ENCODE results near the gene CCNL2.

Gene CCNL2

GRCh38 chr1:1400576-1401456 is 1.7 kb upstream of the CCNL2 start:
- DNase-seq (ENCODE audit: low read depth), result no peak
- peak overlapping the region; percentile 93 for H3K9ac ChIP-seq (ENCODE audit: low read length)
- H3K27me3 ChIP-seq (replicated peaks; ENCODE audit: control insufficient read depth, insufficient read depth, low read length), result no peaks in the 10 kb centered on the region
- H3K36me3 ChIP-seq (ENCODE audit: control insufficient read depth, insufficient read depth, low read length, severe bottlenecking), result peaks cover 59% of the 10 kb centered on the region
- peak overlapping the region; percentile 91 for H3K4me3 ChIP-seq (ENCODE audit: low read length)
- H3K4me1 ChIP-seq (ENCODE audit: control insufficient read depth, insufficient read depth, low read length), result peaks cover 36% of the 10 kb centered on the region
- no peaks in the 10 kb centered on the region for H3K9me3 ChIP-seq (ENCODE audit: control insufficient read depth, low read length)

GRCh38 chr1:1399872-1400575 is 889 bp upstream of the CCNL2 start:
- peaks cover 29% of the 10 kb centered on the region for H3K4me1 ChIP-seq (ENCODE audit: control insufficient read depth, insufficient read depth, low read length)
- H3K27me3 ChIP-seq (replicated peaks; ENCODE audit: control insufficient read depth, insufficient read depth, low read length), result no peaks in the 10 kb centered on the region
- no peaks in the 10 kb centered on the region for H3K9me3 ChIP-seq (ENCODE audit: control insufficient read depth, low read length)
- peak; percentile 46 for DNase-seq (ENCODE audit: low read depth)
- H3K4me3 ChIP-seq (ENCODE audit: low read length), result peak overlapping the region; percentile 91
- peaks cover 60% of the 10 kb centered on the region for H3K36me3 ChIP-seq (ENCODE audit: control insufficient read depth, insufficient read depth, low read length, severe bottlenecking)
- H3K9ac ChIP-seq (ENCODE audit: low read length), result peak overlapping the region; percentile 93

DNA sequence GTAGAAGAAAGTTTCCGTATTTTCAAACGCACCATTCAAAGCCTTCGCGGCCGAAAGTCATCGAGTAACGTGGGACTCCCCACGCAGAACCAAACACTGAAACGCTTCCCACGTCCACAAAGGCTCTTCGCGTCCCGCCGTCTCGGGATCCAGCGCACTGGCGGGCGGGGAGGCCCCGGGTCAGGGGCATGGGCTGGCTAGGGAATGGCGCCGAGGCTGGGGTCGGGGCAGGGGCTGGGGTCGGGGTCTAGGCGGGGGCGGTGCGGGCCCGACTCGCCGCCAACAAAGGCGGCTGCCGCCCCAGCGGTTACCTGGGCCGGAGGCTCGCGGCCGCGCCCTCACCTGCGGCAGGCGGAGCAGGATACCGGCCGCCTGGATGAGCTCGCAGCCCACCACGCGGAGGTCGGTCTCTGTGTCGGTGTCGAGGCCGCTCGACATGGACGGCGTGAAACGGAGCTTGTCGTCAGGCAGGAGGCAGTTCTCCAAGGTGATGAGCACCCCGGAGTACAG is 403 bp downstream of the CCNL2 start:
- H3K4me1 ChIP-seq (ENCODE audit: control insufficient read depth, insufficient read depth, low read length), result peaks cover 29% of the 10 kb centered on the region
- peak overlapping the region; percentile 93 for H3K9ac ChIP-seq (ENCODE audit: low read length)
- H3K9me3 ChIP-seq (ENCODE audit: control insufficient read depth, low read length), result no peaks in the 10 kb centered on the region
- H3K36me3 ChIP-seq (ENCODE audit: control insufficient read depth, insufficient read depth, low read length, severe bottlenecking), result peaks cover 63% of the 10 kb centered on the region
- no peaks in the 10 kb centered on the region for H3K27me3 ChIP-seq (replicated peaks; ENCODE audit: control insufficient read depth, insufficient read depth, low read length)
- peak overlapping the region; percentile 91 for H3K4me3 ChIP-seq (ENCODE audit: low read length)
- peak; percentile 46 for DNase-seq (ENCODE audit: low read depth)

DNA sequence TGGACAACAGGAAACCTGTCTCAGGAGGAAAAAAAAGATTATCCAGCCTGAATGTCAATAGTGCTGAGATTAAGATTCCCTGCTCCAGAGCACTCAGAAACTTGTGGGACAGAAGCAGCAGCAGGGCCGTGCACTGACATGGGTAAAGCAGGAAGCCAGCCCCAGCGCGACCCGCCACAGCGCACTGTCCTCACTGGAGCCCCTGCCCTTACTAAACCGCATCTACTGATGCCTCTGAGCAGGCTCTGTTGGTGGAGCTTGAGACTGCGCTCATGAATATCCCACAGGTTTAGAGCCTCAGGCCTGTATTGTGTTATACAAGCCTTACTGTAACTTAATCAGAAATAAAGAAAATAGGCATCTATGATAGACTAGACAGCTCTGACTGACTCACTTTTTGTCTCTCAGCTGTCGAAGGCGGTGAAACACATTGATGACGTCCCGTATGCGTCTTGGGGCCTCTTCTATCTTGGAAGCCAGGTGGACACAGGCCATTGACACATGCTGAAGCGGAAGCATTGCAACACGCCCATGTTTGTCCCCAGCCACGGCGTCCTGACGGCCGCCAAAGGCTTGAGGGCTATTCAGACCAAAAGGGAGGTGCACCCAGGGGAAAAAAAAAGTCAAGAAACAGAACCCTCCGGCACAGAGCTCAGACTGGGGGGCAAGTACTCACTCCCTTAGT is 1.2 kb downstream of the CCNL2 start:
- peaks cover 64% of the 10 kb centered on the region for H3K36me3 ChIP-seq (ENCODE audit: control insufficient read depth, insufficient read depth, low read length, severe bottlenecking)
- DNase-seq (ENCODE audit: low read depth), result peak; percentile 22
- H3K4me1 ChIP-seq (ENCODE audit: control insufficient read depth, insufficient read depth, low read length), result peaks cover 29% of the 10 kb centered on the region
- no peaks in the 10 kb centered on the region for H3K27me3 ChIP-seq (replicated peaks; ENCODE audit: control insufficient read depth, insufficient read depth, low read length)
- H3K4me3 ChIP-seq (ENCODE audit: low read length), result peak overlapping the region; percentile 91
- peak overlapping the region; percentile 93 for H3K9ac ChIP-seq (ENCODE audit: low read length)
- H3K9me3 ChIP-seq (ENCODE audit: control insufficient read depth, low read length), result no peaks in the 10 kb centered on the region

DNA sequence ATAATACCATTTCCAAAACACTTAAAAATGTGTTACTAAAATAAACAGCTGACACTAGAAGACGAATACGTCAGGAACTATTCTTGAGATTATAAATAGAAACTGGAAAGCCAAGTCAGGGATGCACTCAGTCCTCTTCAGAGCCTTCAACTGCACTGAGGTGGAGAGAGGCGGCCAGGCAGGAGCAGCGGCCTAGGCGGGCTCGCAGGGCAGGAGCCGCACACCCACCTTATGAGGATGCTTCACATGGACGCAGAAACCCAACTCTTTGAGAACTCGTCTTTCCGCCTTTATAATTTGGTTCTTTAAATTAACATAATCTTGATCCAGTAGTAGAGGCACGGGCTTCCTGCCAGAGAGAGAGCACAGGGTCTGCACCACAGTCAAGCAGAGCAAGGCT is 4.0 kb downstream of the CCNL2 start:
- Histone ChIP-seq H3K36me3 (ENCODE audit: control insufficient read depth, insufficient read depth, low read length, severe bottlenecking) (peaks cover 69% of the 10 kb centered on the region), H3K27me3 (replicated peaks; ENCODE audit: control insufficient read depth, insufficient read depth, low read length) (no peaks in the 10 kb centered on the region), H3K4me3 (ENCODE audit: low read length) (no peak overlapping the region), H3K9me3 (ENCODE audit: control insufficient read depth, low read length) (no peaks in the 10 kb centered on the region), H3K9ac (ENCODE audit: low read length) (no peak overlapping the region), H3K4me1 (ENCODE audit: control insufficient read depth, insufficient read depth, low read length) (peaks cover 18% of the 10 kb centered on the region)
- DNase-seq (ENCODE audit: low read depth), result no peak

- H3K9me3 ChIP-seq (ENCODE audit: control insufficient read depth, low read length), result no peaks in the 10 kb centered on the region
- H3K27me3 ChIP-seq (replicated peaks; ENCODE audit: control insufficient read depth, insufficient read depth, low read length), result no peaks in the 10 kb centered on the region
- no peak overlapping the region for H3K4me3 ChIP-seq (ENCODE audit: low read length)
- peaks cover 79% of the 10 kb centered on the region for H3K36me3 ChIP-seq (ENCODE audit: control insufficient read depth, insufficient read depth, low read length, severe bottlenecking)
- H3K9ac ChIP-seq (ENCODE audit: low read length), result no peak overlapping the region
- peaks cover 16% of the 10 kb centered on the region for H3K4me1 ChIP-seq (ENCODE audit: control insufficient read depth, insufficient read depth, low read length)
- DNase-seq (ENCODE audit: low read depth), result no peak
Measured at GRCh38 chr1:1394116-1394515, 5.0 kb downstream of the CCNL2 start.

- DNase-seq (ENCODE audit: low read depth), result no peak
- Histone ChIP-seq H3K4me3 (ENCODE audit: low read length) (no peak overlapping the region), H3K36me3 (ENCODE audit: control insufficient read depth, insufficient read depth, low read length, severe bottlenecking) (peaks cover 85% of the 10 kb centered on the region), H3K4me1 (ENCODE audit: control insufficient read depth, insufficient read depth, low read length) (peaks cover 16% of the 10 kb centered on the region), H3K9me3 (ENCODE audit: control insufficient read depth, low read length) (no peaks in the 10 kb centered on the region), H3K9ac (ENCODE audit: low read length) (peak overlapping the region; percentile 14), H3K27me3 (replicated peaks; ENCODE audit: control insufficient read depth, insufficient read depth, low read length) (no peaks in the 10 kb centered on the region)
Measured at GRCh38 chr1:1393428-1393827, 5.7 kb downstream of the CCNL2 start.

GRCh38 chr1:1393014-1393413 is 6.1 kb downstream of the CCNL2 start:
- peaks cover 14% of the 10 kb centered on the region for H3K4me1 ChIP-seq (ENCODE audit: control insufficient read depth, insufficient read depth, low read length)
- H3K4me3 ChIP-seq (ENCODE audit: low read length), result no peak overlapping the region
- H3K27me3 ChIP-seq (replicated peaks; ENCODE audit: control insufficient read depth, insufficient read depth, low read length), result no peaks in the 10 kb centered on the region
- H3K9me3 ChIP-seq (ENCODE audit: control insufficient read depth, low read length), result no peaks in the 10 kb centered on the region
- peak overlapping the region; percentile 14 for H3K9ac ChIP-seq (ENCODE audit: low read length)
- H3K36me3 ChIP-seq (ENCODE audit: control insufficient read depth, insufficient read depth, low read length, severe bottlenecking), result peaks cover 89% of the 10 kb centered on the region
- no peak for DNase-seq (ENCODE audit: low read depth)

- no peak for DNase-seq (ENCODE audit: low read depth)
- Histone ChIP-seq H3K27me3 (replicated peaks; ENCODE audit: control insufficient read depth, insufficient read depth, low read length) (no peaks in the 10 kb centered on the region), H3K9me3 (ENCODE audit: control insufficient read depth, low read length) (no peaks in the 10 kb centered on the region), H3K4me1 (ENCODE audit: control insufficient read depth, insufficient read depth, low read length) (peaks cover 3% of the 10 kb centered on the region), H3K4me3 (ENCODE audit: low read length) (no peak overlapping the region), H3K9ac (ENCODE audit: low read length) (no peak overlapping the region), H3K36me3 (ENCODE audit: control insufficient read depth, insufficient read depth, low read length, severe bottlenecking) (peaks cover 95% of the 10 kb centered on the region)
Measured at GRCh38 chr1:1391225-1391624, 7.9 kb downstream of the CCNL2 start.

DNA sequence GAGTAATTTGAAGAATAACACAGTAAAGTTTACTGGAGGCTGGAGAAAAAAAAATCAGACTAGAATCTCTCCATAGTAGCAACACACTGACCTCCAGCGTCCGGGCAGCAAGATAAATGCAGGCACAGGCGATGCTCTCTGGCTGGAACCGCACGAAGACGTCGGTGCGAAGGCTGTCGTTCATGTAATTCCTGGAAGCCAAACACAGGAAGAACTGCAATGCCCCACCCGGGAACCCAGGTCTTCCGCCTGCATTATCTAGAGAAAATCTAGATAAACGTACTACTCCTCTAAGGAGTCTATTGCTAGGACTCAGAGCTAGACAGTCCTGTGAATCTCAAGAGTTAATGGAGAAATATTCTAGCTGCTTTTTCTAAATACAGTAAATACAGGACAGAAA is 8.5 kb downstream of the CCNL2 start:
- no peaks in the 10 kb centered on the region for H3K27me3 ChIP-seq (replicated peaks; ENCODE audit: control insufficient read depth, insufficient read depth, low read length)
- no peak overlapping the region for H3K4me3 ChIP-seq (ENCODE audit: low read length)
- peaks cover 99% of the 10 kb centered on the region for H3K36me3 ChIP-seq (ENCODE audit: control insufficient read depth, insufficient read depth, low read length, severe bottlenecking)
- H3K9me3 ChIP-seq (ENCODE audit: control insufficient read depth, low read length), result no peaks in the 10 kb centered on the region
- H3K9ac ChIP-seq (ENCODE audit: low read length), result no peak overlapping the region
- DNase-seq (ENCODE audit: low read depth), result no peak
- H3K4me1 ChIP-seq (ENCODE audit: control insufficient read depth, insufficient read depth, low read length), result peaks cover 3% of the 10 kb centered on the region

DNA sequence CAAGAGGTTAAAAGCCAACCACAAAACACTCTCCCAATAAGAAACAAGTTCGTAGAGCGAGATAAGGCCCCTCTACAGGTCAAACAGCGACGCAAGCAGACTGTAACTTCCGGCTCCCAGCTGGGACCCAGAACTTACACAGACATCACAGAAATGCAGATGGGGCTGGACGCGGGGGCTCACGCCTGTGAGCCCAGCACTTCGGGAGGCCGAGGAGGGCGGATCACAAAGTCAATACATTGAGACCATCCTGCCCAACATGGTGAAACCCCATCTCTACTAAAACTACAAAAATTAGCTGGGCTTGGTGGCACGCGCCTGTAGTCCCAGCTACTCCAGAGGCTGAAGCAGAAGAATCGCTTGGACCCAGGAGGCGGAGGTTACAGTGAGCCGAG is 11.1 kb downstream of the CCNL2 start:
- Histone ChIP-seq H3K4me1 (ENCODE audit: control insufficient read depth, insufficient read depth, low read length) (peaks cover 3% of the 10 kb centered on the region), H3K9me3 (ENCODE audit: control insufficient read depth, low read length) (no peaks in the 10 kb centered on the region), H3K9ac (ENCODE audit: low read length) (no peak overlapping the region), H3K36me3 (ENCODE audit: control insufficient read depth, insufficient read depth, low read length, severe bottlenecking) (peaks cover 81% of the 10 kb centered on the region), H3K4me3 (ENCODE audit: low read length) (no peak overlapping the region), H3K27me3 (replicated peaks; ENCODE audit: control insufficient read depth, insufficient read depth, low read length) (no peaks in the 10 kb centered on the region)
- no peak for DNase-seq (ENCODE audit: low read depth)
